HL-60/S4 treated with retinoic acid at 250 ng/mL for 4 days and 3 days (cell line): ENCODE measurements around the gene MUC6.

Experiments
- in situ Hi-C: fragments of 300-500 bp; cut with MboI; formaldehyde crosslinking; loops from 2 replicates; pipeline ENCODE4 v1.7.0; 2022; ENCODE audit warnings: low sequenced_read_pairs

Gene MUC6

DNA sequence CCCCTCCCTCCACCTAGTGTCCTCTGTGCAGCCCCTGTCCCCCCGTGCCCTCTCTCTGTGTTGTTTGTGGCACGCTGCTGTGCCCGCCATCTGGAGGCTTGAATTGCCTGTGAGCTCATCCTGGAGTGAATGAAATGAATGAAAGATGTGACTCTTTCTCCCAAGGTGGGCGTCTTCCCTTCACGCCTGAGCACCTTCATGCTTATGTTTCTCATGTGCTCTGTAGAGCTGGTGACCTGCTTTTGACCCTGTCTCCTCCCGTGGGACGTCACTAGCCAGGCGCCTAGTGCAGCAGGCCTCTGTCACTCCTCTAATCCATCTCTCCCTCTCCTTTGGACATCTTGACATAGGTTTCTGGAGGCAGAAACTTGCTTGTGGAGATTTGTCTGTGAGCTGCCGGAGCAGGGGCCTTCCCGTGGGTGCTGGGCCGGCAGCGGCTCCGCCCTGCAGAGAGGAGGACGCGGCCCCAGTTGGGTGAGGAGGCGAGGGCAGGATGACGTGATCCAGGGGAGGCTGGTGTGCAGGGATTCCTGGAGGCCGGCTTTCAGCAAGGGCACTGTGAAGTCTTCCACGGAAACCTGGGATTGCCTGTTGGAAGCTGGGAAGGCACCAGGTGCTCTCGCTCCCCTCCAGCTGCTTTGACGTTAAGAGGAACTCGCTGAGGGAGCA lies 40.6 kb downstream of the MUC6 start:
- in situ Hi-C loops, result no loop called here

- in situ Hi-C loops, result no loop called here
These were observed 41.3 kb downstream of the MUC6 start for GRCh38 chr11:995044-995751.

DNA sequence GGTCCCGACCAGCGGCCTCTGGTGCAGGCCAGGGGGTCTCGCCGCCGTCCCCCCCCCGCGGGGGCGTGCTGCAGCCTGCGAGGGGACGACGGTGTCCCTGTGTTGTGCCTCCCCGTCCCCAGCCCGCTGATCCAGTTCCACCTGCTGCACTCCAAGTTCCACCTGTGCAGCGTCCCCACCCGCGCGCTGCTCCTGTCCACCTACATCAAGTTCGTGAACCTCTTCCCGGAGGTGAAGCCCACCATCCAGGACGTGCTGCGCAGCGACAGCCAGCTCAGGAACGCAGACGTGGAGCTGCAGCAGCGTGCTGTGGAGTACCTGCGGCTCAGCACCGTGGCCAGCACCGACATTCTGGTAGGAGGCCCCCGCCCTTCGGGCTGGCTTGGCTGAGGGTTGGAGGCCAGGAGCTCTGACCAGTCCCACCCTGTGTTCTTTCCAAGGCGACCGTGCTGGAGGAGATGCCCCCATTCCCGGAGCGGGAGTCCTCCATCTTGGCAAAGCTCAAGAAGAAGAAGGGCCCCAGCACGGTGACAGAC lies 42.8 kb downstream of the MUC6 start:
- in situ Hi-C loops, result no loop called here

GRCh38 chr11:992577-992976 lies 43.9 kb downstream of the MUC6 start:
- in situ Hi-C loops, result no loop called here

DNA sequence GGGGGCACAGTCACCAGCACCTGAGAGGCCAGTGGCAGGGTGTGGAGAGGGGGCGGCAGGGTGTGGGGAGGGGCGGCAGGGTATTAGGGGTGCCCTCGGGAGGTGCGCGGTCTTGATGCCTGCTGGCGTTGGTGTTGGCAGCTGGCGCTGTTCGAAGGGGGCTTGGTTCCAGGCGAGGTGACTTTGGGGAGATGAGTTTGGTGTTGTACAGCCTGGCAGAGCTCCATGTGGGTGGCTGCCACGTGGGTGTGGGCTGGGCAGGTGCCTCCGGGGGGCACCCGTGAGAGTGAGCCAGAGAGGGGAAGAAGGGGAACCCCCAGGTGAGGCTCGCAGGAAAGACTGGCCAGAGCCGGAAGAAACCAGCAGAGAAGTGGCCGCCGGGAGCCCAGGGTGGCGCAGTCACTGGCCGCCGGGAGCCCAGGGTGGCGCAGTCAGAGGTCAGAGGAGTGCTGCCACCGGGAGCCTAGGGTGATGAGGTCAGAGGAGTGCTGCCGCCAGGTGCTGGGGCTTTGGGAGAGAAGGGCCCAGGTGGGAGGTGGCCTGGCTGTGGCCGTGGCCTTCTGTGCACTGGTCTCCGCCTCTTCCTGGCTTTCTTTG lies 44.7 kb downstream of the MUC6 start:
- in situ Hi-C loops, result no loop called here

DNA sequence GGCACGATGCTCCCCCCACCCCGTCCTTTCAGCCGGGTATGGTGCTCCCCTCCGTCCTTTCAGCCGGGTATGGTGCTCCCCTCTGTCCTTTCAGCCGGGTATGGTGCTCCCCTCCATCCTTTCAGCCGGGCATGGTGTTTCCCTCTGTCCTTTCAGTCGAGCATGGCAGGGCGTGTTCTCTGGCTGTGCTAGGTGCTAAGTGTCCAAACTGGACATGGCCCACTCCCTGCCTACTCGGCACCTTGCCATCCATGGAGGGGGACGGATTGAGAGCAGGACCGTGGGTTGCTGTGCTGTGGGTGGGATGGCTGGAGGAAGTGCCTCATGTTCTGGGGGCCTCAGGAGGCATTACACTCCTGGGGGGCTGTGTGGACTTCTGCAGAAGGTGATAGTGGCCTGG lies 45.5 kb downstream of the MUC6 start:
- in situ Hi-C loops, result no loop called here

DNA sequence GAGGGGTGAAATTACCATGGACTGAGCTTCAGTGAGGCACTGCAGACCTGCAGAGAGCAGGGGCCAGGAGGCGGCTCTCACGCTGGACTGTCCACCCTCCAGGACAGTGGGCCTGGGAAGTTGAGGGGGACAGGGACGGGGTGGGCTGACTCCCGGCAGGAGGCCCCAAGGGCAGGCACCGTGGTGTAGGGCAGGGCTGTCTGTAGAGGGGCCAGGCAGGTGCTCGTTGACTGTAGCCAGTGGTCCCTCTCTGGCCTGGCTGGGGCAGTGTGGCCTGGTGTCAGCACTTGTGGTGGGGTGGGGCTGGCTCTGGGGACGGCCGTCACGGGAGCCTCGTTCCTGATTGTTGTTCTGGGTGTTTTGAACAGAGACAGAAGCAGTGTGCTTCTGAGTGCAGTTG lies 46.4 kb downstream of the MUC6 start:
- in situ Hi-C loops, result no loop called here

- in situ Hi-C loops, result no loop called here
These were observed 48.8 kb downstream of the MUC6 start for GRCh38 chr11:987671-988070.

DNA sequence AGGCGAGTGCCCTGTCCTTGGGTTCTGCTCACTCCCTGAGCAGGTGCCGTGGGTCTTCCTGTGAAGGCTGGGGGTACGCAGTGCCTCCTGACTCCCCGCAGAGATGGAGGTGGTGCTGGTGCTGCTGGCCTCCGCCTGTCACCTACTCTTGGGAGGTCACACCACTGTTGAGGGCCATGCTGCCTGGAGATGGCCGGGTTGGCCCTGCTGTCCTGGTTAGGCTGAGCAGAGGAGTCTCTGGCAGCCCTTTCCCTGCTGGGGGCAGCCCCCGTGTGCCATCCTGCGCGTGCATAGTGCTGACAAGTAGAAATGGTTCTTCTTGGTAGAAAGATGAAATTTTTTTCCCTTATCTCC lies 49.6 kb downstream of the MUC6 start:
- in situ Hi-C loops, result no loop called here

DNA sequence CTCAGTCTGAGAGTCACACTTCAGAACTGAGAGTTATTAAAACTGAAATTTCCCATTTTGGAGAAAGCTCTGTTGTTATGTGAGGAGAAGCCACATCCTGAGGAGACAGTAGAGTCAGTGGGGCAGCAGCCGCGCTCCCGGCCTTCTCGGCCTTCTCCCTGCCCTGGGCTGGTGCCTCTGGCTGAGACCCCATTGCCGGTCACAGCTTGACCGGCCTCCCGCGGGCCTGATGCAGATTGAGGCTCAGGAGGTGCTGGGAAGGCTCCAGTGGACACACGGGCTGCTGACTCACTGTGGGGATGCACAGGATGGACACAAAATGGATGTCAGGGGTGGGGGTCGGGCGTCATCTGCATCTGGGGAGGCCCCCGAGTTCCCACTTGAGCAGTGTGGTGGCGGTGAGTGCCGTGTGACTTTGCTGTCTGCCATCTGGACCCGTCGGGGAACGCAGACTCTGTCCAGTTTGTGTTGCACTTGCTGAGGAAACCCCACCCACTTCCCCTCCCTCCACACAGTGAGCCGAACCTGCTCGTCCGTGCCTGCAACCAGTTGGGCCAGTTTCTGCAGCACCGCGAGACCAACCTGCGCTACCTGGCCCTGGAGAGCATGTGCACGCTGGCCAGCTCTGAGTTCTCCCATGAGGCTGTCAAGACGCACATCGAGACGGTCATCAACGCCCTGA lies 50.1 kb downstream of the MUC6 start:
- in situ Hi-C loops, result no loop called here

DNA sequence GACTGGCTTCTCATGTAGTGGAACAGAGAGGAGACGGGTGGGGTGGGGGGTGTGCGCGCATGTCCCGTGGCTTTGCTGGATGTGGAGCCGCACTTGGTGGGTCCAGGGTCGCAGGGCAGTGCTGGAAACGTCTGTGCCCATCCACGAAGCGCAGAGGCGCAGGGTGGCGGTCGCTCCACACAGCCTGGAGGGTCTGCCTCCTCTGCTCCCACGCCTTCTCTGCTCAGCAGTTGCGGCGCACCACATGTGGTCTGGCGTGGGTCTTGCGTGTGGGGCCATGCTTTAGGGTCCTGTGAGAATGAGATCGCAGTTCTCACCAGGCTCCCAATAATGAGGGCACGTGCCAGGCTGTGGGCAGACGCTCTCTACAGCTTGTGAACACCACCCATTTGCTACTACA lies 50.7 kb downstream of the MUC6 start:
- in situ Hi-C loops, result no loop called here

DNA sequence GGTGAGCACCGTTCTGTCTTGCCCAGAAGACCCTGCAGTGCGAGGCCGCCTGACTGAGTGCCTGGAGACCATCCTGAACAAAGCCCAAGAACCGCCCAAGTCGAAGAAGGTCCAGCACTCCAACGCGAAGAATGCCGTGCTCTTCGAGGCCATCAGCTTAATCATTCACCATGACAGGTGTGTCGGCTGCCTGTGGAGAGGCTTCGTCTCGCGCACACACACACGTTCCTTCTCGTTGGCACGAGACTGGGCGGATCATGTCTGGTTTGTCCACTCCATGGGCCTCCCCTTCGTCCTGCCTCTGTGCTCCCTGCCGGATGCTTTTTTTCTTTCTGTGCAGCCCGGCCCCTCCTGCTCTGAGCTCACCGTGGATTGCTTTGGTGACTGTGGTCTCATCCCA lies 51.1 kb downstream of the MUC6 start:
- in situ Hi-C loops, result no loop called here

GRCh38 chr11:984546-984945 lies 52.0 kb downstream of the MUC6 start:
- in situ Hi-C loops, result no loop called here

GRCh38 chr11:981764-982163 lies 54.8 kb downstream of the MUC6 start:
- in situ Hi-C loops, result no loop called here

GRCh38 chr11:980438-981357 lies 55.8 kb downstream of the MUC6 start:
- in situ Hi-C loops, result no loop called here

- in situ Hi-C loops, result no loop called here
These were observed 57.7 kb downstream of the MUC6 start for GRCh38 chr11:978781-979180.

DNA sequence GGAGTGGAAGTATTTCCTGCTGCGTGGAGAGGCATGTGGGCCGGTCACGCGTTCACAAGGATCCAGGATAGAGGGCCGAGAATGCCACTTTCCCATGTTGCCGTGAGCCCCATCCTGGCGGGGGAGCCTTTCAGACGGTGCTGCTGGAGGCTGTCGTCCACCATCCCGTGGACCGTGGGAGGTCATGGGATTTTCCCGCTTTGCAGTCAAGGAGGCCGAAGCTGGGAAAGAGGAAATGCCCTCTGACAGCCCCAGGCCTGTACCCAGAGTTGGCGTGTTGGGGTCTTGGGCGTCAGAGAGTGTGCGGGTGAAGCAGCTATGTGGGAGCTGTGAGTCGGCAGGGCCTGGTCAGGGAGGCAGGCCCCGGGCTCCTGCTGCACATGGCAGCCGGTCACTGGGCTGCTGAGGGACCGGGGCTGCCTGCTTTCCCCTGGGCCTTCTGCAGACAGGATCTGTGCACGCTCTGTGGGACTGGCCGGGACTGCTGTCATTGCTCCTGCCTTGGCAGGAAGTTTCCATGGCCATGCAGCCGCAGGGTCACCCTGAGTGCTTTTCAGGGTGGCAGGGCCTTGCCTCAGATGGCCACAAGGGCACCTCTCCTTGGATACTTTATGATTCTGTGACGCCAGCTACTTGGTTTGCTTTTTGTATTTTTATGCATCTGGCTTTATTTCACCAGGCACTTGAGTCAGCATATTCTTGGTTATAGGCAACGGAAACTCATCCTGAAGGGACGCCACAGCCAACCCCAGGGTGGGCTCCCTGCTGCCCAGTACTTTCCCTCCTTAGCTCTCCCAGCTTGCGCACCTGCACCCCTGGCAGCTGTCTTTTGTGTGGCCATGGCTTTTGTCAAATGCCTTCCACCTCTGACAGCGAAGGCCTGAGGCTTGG lies 58.4 kb downstream of the MUC6 start:
- in situ Hi-C loops, result no loop called here

GRCh38 chr11:976431-977160 lies 59.9 kb downstream of the MUC6 start:
- in situ Hi-C loops, result no loop called here

- in situ Hi-C loops, result no loop called here
These were observed 60.7 kb downstream of the MUC6 start for GRCh38 chr11:975827-976226.
